Prostate gland (tissue), 2 donors: ENCODE results near the gene TP53BP1. TPM values are rescaled to one million over a fixed set of nuclear protein-coding genes. Genes with fewer than 3 reads are reported as not detected.
A peak's percentile ranks its signal among the peaks of the same experiment; 100 is the strongest.

Source experiments
- DNase-seq: peaks from one replicate; pipeline ENCODE4 v3.0.0-alpha.2; 2019; ENCODE audit warnings: low spot score
- H3K27ac ChIP-seq, 2 donors: fragments of 200-600 bp; sonication (generic); 2 replicates each; pipeline ENCODE4 v1.5.1; 2017 to 2019
- H3K27me3 ChIP-seq: fragments of 200-600 bp; sonication (generic); replicated peaks from 2 replicates; pipeline ENCODE4 v1.5.1; 2019; ENCODE audit not compliant: insufficient read depth
- H3K36me3 ChIP-seq, 2 donors: fragments of 200-600 bp; sonication (generic); 1 replicate in 1 of 2; 2 replicates in 1 of 2; pipeline versions ENCODE4 v1.5.1 to v1.8.1; 2017 to 2019
- H3K4me1 ChIP-seq: fragments of 200-600 bp; sonication (generic); replicated peaks from 2 replicates; pipeline ENCODE4 v1.5.1; 2019
- H3K4me3 ChIP-seq, 2 donors: fragments of 200-600 bp; sonication (generic); 2 replicates each; pipeline ENCODE4 v1.5.1; 2017 to 2019
- H3K9me3 ChIP-seq: fragments of 200-600 bp; sonication (generic); 2 replicates; pipeline ENCODE4 v1.5.1; 2017
- POLR2A ChIP-seq: fragments of 450-650 bp; IDR thresholded peaks from one replicate; pipeline ENCODE4 v1.6.1; 2016; ENCODE audit warnings: antibody characterized with exemption, mild to moderate bottlenecking
- POLR2AphosphoS5 ChIP-seq: sonication (generic); formaldehyde crosslinking; IDR thresholded peaks from one replicate; pipeline ENCODE4 v1.6.1; 2017; ENCODE audit warnings: antibody characterized with exemption
- WGBS: methylation state at CpG from one replicate; pipeline ENCODE4 v1.1.5; 2018; 5-methylcytosine and 5-hydroxymethylcytosine counted together
- intact Hi-C: fragments of 100-400 bp; cut with DNase I; formaldehyde crosslinking; loops from one replicate; pipeline ENCODE4 v1.14.2; 2022
- total RNA-seq, 2 donors: library from RNA; depleted of rRNA; stranded (reverse); fragments of >200 nt; gene quantifications; one replicate each; pipeline ENCODE4 v1.1.0, GENCODE V29; 2016
- TF ChIP-seq, protein P1 (sequence below), 4 experiments: fragments of 200-600 bp in 2 of 4; fragments of 450-650 bp in 2 of 4; sonication (generic) in 2 of 4; IDR thresholded peaks; 1 replicate in 3 of 4; 2 replicates in 1 of 4; pipeline ENCODE4 v1.5.1; 2016 to 2019; ENCODE audit warnings: antibody characterized with exemption in 4 of 4, mild to moderate bottlenecking in 2 of 4, moderate library complexity in 2 of 4

TP53BP1 gene
- total RNA-seq, 2 donors from 2014 or later = 36.3 to 73.6 TPM

DNA sequence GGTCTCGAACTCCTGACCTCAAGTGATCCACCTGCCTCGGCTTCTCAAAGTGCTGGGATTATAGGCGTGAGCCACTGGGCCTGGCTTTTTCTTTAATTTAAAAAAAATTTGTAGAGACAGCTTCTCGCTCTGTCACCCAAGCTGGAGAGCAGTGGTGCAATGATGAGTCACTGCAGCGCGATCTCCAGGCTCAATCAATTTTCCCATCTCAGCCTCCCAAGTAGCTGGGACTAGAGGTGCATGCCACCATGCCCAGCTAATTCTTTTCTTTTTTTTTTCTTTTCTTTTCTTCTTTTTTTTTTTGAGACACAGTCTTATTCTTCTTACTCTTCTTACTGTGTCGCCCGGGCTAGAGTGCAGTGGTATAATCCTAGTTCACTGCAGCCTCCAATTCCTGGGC is 102.2 kb downstream of the TP53BP1 start:
- H3K4me1 ChIP-seq = no peaks in the 10 kb centered on the region
- H3K36me3 ChIP-seq = peaks cover 4 to 7% of the 10 kb centered on the region in 2 donors
- H3K27ac ChIP-seq = no peak overlapping the region
- 96% methylated on average over 8 of the region's 8 CpGs for WGBS
- DNase-seq = no peak
- H3K27me3 ChIP-seq = no peaks in the 10 kb centered on the region
- intact Hi-C loops = loop anchor here (5.0 kb wide), 1 partner anchor 68 kb away; no protein-coding TSS in a partner anchor
- TF ChIP-seq POLR2A (no peak), POLR2AphosphoS5 (no peak)
- TF ChIP-seq, protein P1, sequence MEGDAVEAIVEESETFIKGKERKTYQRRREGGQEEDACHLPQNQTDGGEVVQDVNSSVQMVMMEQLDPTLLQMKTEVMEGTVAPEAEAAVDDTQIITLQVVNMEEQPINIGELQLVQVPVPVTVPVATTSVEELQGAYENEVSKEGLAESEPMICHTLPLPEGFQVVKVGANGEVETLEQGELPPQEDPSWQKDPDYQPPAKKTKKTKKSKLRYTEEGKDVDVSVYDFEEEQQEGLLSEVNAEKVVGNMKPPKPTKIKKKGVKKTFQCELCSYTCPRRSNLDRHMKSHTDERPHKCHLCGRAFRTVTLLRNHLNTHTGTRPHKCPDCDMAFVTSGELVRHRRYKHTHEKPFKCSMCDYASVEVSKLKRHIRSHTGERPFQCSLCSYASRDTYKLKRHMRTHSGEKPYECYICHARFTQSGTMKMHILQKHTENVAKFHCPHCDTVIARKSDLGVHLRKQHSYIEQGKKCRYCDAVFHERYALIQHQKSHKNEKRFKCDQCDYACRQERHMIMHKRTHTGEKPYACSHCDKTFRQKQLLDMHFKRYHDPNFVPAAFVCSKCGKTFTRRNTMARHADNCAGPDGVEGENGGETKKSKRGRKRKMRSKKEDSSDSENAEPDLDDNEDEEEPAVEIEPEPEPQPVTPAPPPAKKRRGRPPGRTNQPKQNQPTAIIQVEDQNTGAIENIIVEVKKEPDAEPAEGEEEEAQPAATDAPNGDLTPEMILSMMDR (IDR thresholded peaks at IDR 0.05) = no peak
- no peak overlapping the region for H3K4me3 ChIP-seq
- no peaks in the 10 kb centered on the region for H3K9me3 ChIP-seq

DNA sequence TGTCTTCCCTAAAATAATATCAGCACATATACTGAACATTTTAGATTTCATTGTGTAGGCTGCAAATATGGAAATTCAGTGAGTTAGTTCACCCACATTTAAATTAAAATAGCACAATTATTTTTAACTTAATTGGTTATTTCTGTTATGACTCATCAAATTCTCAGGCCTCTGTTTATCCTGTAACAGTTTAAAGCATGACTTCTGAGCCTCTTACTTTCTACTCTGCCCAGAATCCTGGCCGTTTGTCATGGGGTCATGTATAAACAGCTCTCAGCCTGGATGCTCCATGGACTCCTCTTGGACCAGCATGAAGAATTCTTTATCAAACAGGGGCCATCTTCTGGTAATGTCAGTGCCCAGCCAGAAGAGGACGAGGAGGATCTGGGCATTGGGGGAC is 109.9 kb downstream of the TP53BP1 start:
- TF ChIP-seq POLR2A = no peak
- TF ChIP-seq, protein P1 (IDR thresholded peaks at IDR 0.05) = no peak
- no peak for TF ChIP-seq POLR2AphosphoS5
- Histone ChIP-seq H3K27ac (no peak overlapping the region), H3K36me3 (peaks cover 0 to 12% of the 10 kb centered on the region in 2 donors), H3K27me3 (no peaks in the 10 kb centered on the region), H3K9me3 (no peaks in the 10 kb centered on the region), H3K4me1 (no peaks in the 10 kb centered on the region), H3K4me3 (no peak overlapping the region)
- intact Hi-C loops = no loop called here
- no peak for DNase-seq
- WGBS = 49% methylated on average over 2 of the region's 2 CpGs

DNA sequence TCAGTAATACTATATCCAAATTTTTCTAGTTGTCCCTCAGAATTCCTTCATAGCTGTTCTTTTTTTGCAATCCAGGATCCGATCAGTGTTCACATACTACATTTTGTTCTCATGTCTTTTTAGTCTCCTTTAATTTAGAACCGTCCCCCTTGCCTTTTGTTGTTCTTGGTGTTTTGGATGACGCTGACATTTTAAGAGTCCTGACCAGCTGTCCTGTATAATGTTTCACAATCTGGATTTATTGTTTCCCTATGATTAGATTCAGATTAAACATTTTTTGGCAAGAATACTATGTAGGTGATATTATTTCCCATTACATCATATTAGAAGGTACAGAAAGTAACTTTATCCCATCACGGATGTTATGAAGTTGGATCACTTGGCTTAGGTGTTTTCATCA is 110.6 kb downstream of the TP53BP1 start:
- Histone ChIP-seq H3K4me1 (no peaks in the 10 kb centered on the region), H3K4me3 (no peak overlapping the region), H3K27ac (no peak overlapping the region), H3K9me3 (no peaks in the 10 kb centered on the region), H3K27me3 (no peaks in the 10 kb centered on the region), H3K36me3 (peaks cover 0 to 8% of the 10 kb centered on the region in 2 donors)
- DNase-seq = no peak
- intact Hi-C loops = no loop called here
- TF ChIP-seq, protein P1 (IDR thresholded peaks at IDR 0.05) = no peak
- TF ChIP-seq POLR2A (no peak), POLR2AphosphoS5 (no peak)
- WGBS = 63% methylated on average over 4 of the region's 4 CpGs

DNA sequence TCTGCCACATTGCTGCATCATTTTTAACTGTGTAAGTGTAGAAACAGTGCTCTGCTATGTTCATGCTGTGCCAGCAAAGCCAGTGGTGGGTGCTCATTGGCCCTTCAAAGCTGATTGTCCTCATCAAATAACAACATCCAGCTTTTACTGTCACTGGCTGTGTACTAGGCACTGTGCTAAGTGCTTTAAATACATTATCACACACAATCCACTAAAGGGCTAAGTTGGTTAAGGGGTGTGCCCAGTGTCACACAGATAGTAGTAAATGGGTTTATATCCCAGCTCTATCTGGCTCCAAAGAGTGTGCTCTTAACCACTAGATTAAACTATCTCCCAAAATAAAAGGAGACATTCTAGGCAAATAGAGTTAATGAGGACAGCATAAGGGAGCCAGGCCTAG is 114.4 kb downstream of the TP53BP1 start:
- intact Hi-C loops = no loop called here
- no peaks in the 10 kb centered on the region for H3K36me3 ChIP-seq
- no peak for DNase-seq
- no peak overlapping the region for H3K4me3 ChIP-seq
- H3K27ac ChIP-seq = no peak overlapping the region
- no peaks in the 10 kb centered on the region for H3K9me3 ChIP-seq
- TF ChIP-seq POLR2A = no peak
- no peak for TF ChIP-seq POLR2AphosphoS5
- TF ChIP-seq, protein P1 (IDR thresholded peaks at IDR 0.05) = no peak
- no peaks in the 10 kb centered on the region for H3K4me1 ChIP-seq
- no peaks in the 10 kb centered on the region for H3K27me3 ChIP-seq

DNA sequence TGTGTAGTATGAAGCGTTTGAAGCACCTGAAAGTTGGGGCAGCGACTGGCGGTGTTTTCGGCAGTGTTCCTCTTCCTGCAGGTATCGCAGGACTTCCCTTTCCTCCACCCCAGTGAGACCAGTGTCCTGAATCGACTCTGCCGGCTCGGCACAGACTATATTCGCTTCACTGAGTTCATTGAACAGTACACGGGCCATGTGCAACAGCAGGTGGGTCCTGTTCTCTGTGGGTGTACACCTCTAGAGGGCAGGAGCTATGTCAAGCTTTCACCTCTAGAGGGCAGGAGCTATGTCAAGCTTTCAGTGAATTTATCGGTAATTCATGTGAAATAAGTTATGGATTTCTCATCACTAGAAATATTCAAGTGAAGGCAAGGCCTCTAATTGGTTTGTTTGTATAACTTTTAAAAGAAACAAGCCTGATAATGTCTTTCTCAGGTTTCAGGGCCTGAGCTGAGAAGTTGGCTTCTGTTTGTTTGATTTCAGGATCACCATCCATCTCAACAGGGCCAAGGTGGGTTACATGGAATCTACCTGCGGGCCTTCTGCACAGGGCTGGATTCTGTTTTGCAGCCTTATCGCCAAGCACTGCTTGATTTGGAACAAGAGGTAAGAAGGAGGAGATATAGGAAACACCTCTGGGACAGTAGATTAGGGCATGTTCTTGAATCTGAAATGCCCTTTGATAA is 116.8 kb downstream of the TP53BP1 start:
- Histone ChIP-seq H3K9me3 (no peaks in the 10 kb centered on the region), H3K4me1 (no peaks in the 10 kb centered on the region), H3K4me3 (no peak overlapping the region), H3K27ac (no peak overlapping the region), H3K36me3 (no peaks in the 10 kb centered on the region), H3K27me3 (no peaks in the 10 kb centered on the region)
- 79% methylated on average over 13 of the region's 13 CpGs for WGBS
- intact Hi-C loops = no loop called here
- no peak for TF ChIP-seq POLR2AphosphoS5
- TF ChIP-seq, protein P1 (IDR thresholded peaks at IDR 0.05) = peak in 2 of 4 experiments; percentile 23 to 37
- no peak for DNase-seq
